Stimulated activated CD8-positive, alpha-beta memory T cell treated with anti-CD3 and anti-CD28 coated beads, Interleukin-4, amount 100 ng/mL, for 24 hours (primary cell): ENCODE measurements around the gene ADPRM.

ENCODE experiments used
- DNase-seq: peaks from one replicate; pipeline ENCODE4 v3.0.0-alpha.2; 2020; ENCODE audit warnings: low read depth

ADPRM gene

DNA sequence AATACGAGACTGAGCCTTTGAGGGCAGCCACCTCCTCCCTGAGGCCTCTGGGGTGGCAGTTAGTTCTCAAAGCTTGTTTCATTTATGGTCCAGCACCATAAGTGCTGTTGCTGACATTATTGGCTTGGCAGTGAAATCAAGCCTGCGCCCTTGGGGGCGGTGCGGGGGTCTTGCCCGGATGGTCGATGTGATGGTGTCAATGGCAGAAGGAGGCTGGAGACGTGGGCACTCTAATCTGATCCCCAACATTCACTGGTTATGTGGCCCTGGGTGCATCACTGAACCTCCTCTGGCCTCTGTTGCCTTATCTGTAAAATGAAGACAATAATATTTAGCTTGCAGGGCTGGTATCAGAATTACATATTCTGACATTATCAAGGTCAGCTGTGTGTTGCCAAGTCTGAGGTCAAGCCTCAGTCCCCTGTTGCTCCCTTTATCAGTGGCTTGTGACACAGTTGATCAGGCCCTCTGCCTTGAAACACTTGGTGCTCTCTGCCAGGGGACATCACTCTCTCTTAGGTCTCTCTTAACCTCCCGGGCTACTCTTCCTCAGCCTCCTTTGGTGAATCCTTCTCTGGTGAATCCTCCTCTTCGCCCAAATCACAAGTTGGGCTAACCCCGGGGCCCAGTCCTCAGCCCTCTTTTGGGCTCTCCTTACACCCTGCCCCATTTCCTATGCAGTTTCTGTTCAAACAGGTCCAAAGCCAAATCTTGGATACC lies 44.2 kb downstream of the ADPRM start:
- no peak for DNase-seq

- DNase-seq: no peak
Observed at GRCh38 chr17:10742431-10742830, 45.0 kb downstream of the ADPRM start.

DNA sequence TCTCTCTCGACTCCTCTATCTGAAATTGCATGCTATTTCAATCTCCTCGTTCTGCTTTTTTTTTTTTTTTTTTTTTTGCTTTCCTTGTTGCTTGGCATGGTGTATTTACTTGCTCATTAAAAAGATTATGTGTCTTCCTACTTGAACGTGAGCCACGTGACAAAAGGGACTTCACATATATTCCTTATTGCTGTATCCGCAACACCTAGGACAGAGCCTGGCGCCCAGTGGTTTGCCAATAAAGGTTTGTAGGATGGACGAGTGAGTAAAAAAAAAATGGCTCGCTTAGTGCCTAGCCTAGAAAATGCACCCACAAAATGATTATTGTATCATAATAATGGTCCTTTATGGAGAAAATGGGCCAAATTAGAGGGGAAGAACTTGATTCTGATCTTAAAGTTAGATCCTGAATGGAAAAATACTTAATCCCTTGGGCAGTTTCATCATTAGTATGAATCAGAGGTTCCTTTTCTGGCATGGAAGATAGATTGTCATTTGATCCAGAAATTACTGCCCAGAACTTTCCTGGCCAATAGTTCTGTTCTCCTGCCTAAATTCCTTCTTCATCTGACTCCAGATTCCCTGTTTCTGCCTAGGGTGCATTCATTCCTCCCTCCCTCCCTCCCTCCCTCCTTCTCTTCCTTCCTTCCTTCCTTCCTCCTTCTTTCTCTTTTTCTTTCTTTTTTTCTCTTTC lies 46.1 kb downstream of the ADPRM start:
- no peak for DNase-seq

DNA sequence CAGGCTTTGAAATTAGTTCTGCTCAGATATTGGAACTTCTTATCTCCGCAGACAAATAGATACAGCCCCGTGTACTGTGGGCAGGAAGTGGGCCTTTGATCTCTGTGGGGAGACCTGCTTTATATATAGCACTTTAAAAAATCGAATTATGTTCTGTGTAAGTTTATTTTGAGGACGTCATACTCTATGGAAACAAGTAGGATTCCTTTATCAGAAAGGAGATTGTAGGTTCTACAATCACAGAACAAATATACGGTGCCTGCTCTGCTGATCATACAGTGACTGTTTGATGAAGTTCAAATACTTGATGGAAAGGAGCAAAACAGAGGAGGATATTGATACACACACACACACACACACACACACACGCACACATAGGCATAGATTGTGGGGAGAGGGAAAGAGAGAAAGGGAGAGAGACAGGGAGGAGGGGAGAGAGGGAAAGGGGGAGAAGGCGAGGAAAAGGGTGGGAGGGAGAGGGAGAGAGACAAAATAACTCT lies 47.2 kb downstream of the ADPRM start:
- no peak for DNase-seq

GRCh38 chr17:10745231-10745630 lies 47.8 kb downstream of the ADPRM start:
- DNase-seq: no peak

GRCh38 chr17:10748531-10749181 lies 51.3 kb downstream of the ADPRM start:
- DNase-seq: no peak

DNA sequence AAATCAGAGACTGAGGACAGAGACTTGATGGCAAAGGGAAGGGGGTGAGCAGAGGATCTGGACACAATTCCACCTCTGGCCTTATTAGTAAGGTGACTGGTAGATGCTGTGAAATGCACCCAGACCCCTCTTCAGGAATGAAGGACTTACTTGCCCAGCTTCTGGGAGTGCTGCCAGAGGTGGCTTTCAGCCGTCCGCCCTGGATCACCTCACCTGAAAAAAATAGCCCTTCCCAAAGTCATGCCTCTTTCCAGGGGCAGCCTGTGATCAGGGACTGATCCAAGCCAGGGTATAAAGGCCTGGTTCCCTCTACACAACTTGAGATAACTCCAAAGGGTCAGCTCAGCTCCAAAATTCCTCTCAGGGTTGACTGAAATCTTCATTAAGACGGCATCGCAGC lies 52.8 kb downstream of the ADPRM start:
- DNase-seq: no peak

- DNase-seq: no peak
Observed at GRCh38 chr17:10751563-10751962, 54.2 kb downstream of the ADPRM start.

GRCh38 chr17:10752696-10753095 lies 55.3 kb downstream of the ADPRM start:
- DNase-seq: no peak

DNA sequence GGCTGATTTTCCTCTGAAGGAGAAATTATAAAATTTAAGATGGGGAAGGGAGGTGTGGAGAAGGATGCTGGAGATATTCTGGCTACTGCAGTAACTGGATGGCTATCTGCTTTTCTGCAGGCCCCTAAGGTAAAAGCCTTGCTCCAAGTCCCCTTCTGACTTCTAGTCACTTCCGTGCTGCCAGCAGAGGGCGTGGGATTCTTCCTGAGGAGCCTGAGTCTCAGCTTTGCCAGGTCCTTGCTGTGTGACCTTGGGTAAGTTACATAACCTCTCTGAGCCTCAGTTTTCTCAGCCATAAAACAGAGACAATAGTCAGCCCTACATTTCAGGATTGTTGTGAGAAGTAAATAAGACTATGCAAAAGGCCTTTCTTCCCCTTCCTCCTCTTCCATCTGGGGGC lies 56.7 kb downstream of the ADPRM start:
- no peak for DNase-seq

DNA sequence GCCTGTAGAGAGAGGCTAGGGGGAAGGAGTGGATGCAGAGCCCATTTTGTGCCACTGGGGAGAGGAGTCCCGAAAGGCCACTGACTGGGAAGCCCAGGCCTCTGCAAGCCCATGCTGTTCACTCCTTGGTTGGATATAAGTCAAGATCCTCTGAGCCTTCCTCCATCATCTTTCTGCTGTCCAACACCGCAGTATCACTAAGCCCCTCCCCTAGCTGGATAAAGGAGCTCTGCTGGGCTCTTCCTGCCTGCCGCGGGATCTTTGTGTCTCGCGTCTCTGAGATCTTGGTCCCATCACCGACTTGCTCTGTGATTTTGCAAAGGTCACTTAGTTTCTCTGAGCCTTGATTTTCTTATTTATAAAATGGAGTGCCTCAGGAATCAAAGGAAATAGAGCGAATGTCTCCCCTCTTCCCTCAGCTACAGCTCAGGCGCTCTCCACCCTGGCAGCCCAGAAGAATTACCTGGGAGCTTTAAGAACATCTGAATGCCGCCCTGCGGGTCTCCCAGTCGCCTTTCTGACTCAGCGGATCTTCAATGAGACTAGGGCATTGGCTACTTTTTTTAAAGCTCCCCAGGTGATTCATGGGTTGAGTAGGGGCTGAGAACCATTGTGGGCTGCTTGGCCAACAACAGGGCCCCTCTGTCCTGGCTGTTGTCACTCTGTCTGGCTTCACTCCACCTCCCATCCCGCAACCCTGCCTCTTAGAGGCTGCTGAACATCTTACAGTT lies 57.6 kb downstream of the ADPRM start:
- no peak for DNase-seq

DNA sequence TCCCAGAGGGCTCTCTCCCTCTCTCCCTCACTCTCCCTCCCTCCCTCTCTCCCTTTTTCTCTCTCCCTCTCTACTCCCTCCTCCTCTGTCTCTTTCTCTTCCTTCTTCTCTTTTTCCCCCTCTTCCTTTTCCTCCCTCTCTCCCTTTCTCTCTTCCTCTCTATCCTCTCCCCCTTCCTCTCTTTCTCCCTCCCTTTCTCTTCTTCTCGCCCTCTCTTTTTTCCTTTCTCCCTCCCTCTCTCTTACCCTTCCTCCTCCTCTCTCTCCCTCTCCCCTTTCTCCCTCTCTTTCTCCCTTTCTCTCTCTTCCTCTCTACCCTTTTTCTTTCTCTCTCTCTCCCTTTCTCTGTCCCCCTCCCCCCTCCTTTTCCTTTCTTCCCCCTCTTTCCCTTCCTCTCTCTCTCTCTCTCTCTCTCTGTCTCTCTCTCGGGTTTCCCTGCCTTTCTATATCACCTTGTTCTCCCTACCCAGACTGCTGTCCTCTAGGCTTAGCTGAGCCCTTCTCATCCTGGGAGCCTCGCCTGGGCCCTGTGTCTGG lies 58.3 kb downstream of the ADPRM start:
- DNase-seq: no peak

- DNase-seq: no peak
Observed at GRCh38 chr17:10756185-10756584, 58.8 kb downstream of the ADPRM start.

DNA sequence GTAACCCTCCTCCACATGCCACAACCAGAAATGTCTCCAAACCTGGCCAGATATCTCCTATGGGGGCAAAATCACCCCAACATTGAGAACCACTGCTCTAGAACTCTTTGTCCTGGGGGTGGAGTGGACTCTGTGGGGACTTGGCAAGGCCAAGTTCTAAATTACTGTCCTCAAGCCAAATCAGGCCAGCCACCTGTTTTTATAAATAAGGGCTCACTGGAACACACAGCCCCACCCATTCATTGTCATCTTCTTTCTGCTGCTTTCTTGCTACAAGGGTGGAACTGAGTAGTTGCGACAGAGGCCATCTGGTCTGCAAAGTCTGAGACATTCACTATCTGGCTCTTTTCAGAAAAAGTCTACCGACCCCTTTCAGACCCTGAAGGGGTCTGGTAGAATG lies 59.2 kb downstream of the ADPRM start:
- no peak for DNase-seq

DNA sequence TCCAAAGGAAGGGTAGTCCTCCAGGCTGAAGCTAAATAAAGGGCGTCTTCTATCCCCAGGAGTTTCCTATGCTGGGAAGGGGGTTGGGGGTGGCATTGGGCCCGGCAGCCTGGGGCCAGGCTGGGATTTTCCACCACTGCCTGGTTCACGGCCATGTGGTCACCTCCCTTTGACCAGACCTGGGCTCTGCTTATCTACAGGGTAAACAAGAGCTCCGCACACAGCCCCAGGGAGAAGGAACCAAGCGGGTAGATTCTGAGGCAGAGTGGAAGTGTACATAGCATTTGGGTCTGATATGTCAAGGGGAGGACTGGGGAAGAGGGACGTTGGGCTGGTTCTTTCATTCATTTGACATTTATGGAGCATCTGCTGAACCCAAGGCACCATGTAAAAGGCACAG lies 59.7 kb downstream of the ADPRM start:
- DNase-seq: no peak

GRCh38 chr17:10757647-10758046 lies 60.3 kb downstream of the ADPRM start:
- DNase-seq: no peak

DNA sequence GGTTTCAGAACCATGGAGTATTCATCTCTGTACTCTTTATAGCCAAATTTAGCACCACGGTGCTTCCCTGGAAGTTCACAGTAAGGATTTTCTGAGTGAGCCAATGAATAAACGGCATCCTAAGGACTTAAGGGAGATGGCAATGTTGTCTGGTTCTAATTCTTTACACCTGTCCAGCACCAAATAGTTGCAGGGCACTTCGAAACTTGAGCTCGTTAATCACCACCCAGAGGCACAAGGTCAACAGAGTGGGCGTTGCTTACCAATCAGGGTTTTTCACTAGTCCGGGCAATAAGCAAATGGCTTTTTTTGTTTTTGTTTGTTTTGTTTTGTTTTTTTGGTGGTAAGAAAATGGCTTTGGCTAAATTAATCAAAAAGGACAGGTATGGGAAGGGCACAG lies 60.7 kb downstream of the ADPRM start:
- DNase-seq: no peak
